ENCODE results near the gene TDRD10. TPM values are rescaled to one million over a fixed set of nuclear protein-coding genes. Genes with fewer than 3 reads are reported as not detected.

TDRD10 gene
- total RNA-seq, 3 donors from 2014 or later (not counting 1 experiment from before 2014, with no cell fraction given) = 0.38 TPM; not detected in 2

GRCh38 chr1:154575147-154575927, 73.3 kb downstream of the TDRD10 start:
- Mint-ChIP-seq H3K27ac (no peak overlapping the region), H3K36me3 (no peaks in the 10 kb centered on the region), H3K4me1 (peaks cover 7 to 14% of the 10 kb centered on the region in 2 donors), H3K27me3 (ENCODE audit: low read depth in 2 of 2) (peaks cover 0 to 8% of the 10 kb centered on the region in 2 donors), H3K9me3 (no peaks in the 10 kb centered on the region), H3K4me3 (no peak overlapping the region)
- H3K27ac ChIP-seq (ENCODE audit: low read length) = no peak overlapping the region
- TF ChIP-seq CTCF (IDR thresholded peaks at IDR 0.05) = no peak
- H3K27me3 ChIP-seq (ENCODE audit: control insufficient read depth, insufficient read depth, low read length) = no peaks in the 10 kb centered on the region
- no peak for ATAC-seq
- 90% methylated on average over 10 of the region's 10 CpGs for WGBS (ENCODE audit: insufficient coverage)
- no peaks in the 10 kb centered on the region for H3K4me1 ChIP-seq (ENCODE audit: control insufficient read depth, insufficient read depth, low read length)
- H3K9me3 ChIP-seq (ENCODE audit: control insufficient read depth, insufficient read depth, low read length) = no peaks in the 10 kb centered on the region
- no peak overlapping the region for H3K4me3 ChIP-seq (ENCODE audit: low read length)
- peaks cover 12% of the 10 kb centered on the region for H3K36me3 ChIP-seq (ENCODE audit: control insufficient read depth, insufficient read depth, low read length)
- DNase-seq = no peak
- intact Hi-C loops (cut with micrococcal nuclease) = no loop called here

GRCh38 chr1:154575951-154576566, 74.0 kb downstream of the TDRD10 start:
- 96% methylated on average over 5 of the region's 8 CpGs for WGBS (ENCODE audit: insufficient coverage)
- no peak overlapping the region for H3K4me3 ChIP-seq (ENCODE audit: low read length)
- H3K36me3 ChIP-seq (ENCODE audit: control insufficient read depth, insufficient read depth, low read length) = peaks cover 19% of the 10 kb centered on the region
- Mint-ChIP-seq H3K9me3 (no peaks in the 10 kb centered on the region), H3K4me1 (peaks cover 7 to 14% of the 10 kb centered on the region in 2 donors), H3K27ac (peak overlapping the region in 1 of 2 donors; percentile 43), H3K27me3 (ENCODE audit: low read depth in 2 of 2) (peaks cover 0 to 3% of the 10 kb centered on the region in 2 donors), H3K4me3 (no peak overlapping the region), H3K36me3 (no peaks in the 10 kb centered on the region)
- no peaks in the 10 kb centered on the region for H3K9me3 ChIP-seq (ENCODE audit: control insufficient read depth, insufficient read depth, low read length)
- no peak overlapping the region for H3K27ac ChIP-seq (ENCODE audit: low read length)
- intact Hi-C loops (cut with micrococcal nuclease) = no loop called here
- ATAC-seq (no peak), DNase-seq (no peak)
- H3K27me3 ChIP-seq (ENCODE audit: control insufficient read depth, insufficient read depth, low read length) = no peaks in the 10 kb centered on the region
- no peaks in the 10 kb centered on the region for H3K4me1 ChIP-seq (ENCODE audit: control insufficient read depth, insufficient read depth, low read length)
- no peak for TF ChIP-seq CTCF (IDR thresholded peaks at IDR 0.05)

- H3K27me3 ChIP-seq (ENCODE audit: control insufficient read depth, insufficient read depth, low read length) = no peaks in the 10 kb centered on the region
- DNase-seq (no peak), ATAC-seq (no peak)
- H3K36me3 ChIP-seq (ENCODE audit: control insufficient read depth, insufficient read depth, low read length) = peaks cover 31% of the 10 kb centered on the region
- H3K36me3 Mint-ChIP-seq = no peaks in the 10 kb centered on the region
- no peaks in the 10 kb centered on the region for H3K9me3 ChIP-seq (ENCODE audit: control insufficient read depth, insufficient read depth, low read length)
- peaks cover 0 to 3% of the 10 kb centered on the region in 2 donors for H3K27me3 Mint-ChIP-seq (ENCODE audit: low read depth in 2 of 2)
- TF ChIP-seq CTCF (IDR thresholded peaks at IDR 0.05) = no peak
- 91% methylated on average over 7 of the region's 7 CpGs for WGBS (ENCODE audit: insufficient coverage)
- H3K4me1 Mint-ChIP-seq = peaks cover 7 to 14% of the 10 kb centered on the region in 2 donors
- H3K4me3 ChIP-seq (ENCODE audit: low read length) = no peak overlapping the region
- H3K27ac ChIP-seq (ENCODE audit: low read length) = no peak overlapping the region
- H3K9me3 Mint-ChIP-seq = no peaks in the 10 kb centered on the region
- H3K27ac Mint-ChIP-seq = peak overlapping the region; percentile 64 to 77
- intact Hi-C loops (cut with micrococcal nuclease) = no loop called here
- H3K4me1 ChIP-seq (ENCODE audit: control insufficient read depth, insufficient read depth, low read length) = no peaks in the 10 kb centered on the region
- H3K4me3 Mint-ChIP-seq = no peak overlapping the region
Observed at GRCh38 chr1:154577346-154578057, 75.5 kb downstream of the TDRD10 start.
